CD4-positive, CD25-positive, alpha-beta regulatory T cell (primary cell): Measurements from ENCODE around the gene SPACA7. TPM values are rescaled to one million over a fixed set of nuclear protein-coding genes. Genes with fewer than 3 reads are reported as not detected.

Experiments used
- ATAC-seq, 2 donors: fragments of 150-1000 bp; cut with Tn5 transposase; one replicate each; pipeline ENCODE4 v1.10.0; 2021; ENCODE audit warnings: low read depth in 2 of 2, moderate number of reproducible peaks in 2 of 2, moderate library complexity in 1 of 2
- DNase-seq, 3 donors: peaks; one replicate each; pipeline versions ENCODE4 v3.0.0 to v3.0.0-alpha.2; 2012 to 2022; ENCODE audit warnings: mixed read lengths in 1 of 3
- H3K27ac ChIP-seq: one replicate; pipeline ENCODE4 v1.7.0; 2013; ENCODE audit warnings: mild to moderate bottlenecking, low read length; ENCODE audit not compliant: insufficient read depth, poor library complexity, severe bottlenecking
- H3K27me3 ChIP-seq: one replicate; pipeline ENCODE4 v1.7.0; 2013; ENCODE audit warnings: low read length; ENCODE audit not compliant: control insufficient read depth, insufficient read depth
- H3K36me3 ChIP-seq: one replicate; pipeline ENCODE4 v1.7.0; 2013; ENCODE audit warnings: mild to moderate bottlenecking, low read length, moderate library complexity; ENCODE audit not compliant: control insufficient read depth, insufficient read depth
- H3K4me1 ChIP-seq: 2 replicates; pipeline ENCODE4 v1.7.0; 2013; ENCODE audit warnings: mild to moderate bottlenecking, low read length; ENCODE audit not compliant: insufficient read depth, control insufficient read depth, poor library complexity, severe bottlenecking
- H3K4me3 ChIP-seq: one replicate; pipeline ENCODE4 v1.7.0; 2013; ENCODE audit warnings: low read depth, mild to moderate bottlenecking, low read length, moderate library complexity
- H3K9me3 ChIP-seq, 2 experiments: 1 replicate in 1 of 2; 2 replicates in 1 of 2; pipeline ENCODE4 v1.7.0; 2013; ENCODE audit warnings: low read length in 2 of 2, mild to moderate bottlenecking in 1 of 2, moderate library complexity in 1 of 2; ENCODE audit not compliant: control insufficient read depth in 2 of 2
- H3K27ac Mint-ChIP-seq, 3 donors: one replicate each; pipeline ENCODE4 v1.8.0; 2020 to 2022; ENCODE audit warnings: mild to moderate bottlenecking in 3 of 3, mixed read lengths in 3 of 3, moderate library complexity in 2 of 3
- H3K27me3 Mint-ChIP-seq: one replicate; pipeline ENCODE4 v1.8.0; 2022; ENCODE audit warnings: mild to moderate bottlenecking, mixed read lengths
- H3K36me3 Mint-ChIP-seq: one replicate; pipeline ENCODE4 v1.8.0; 2020; ENCODE audit warnings: mixed read lengths
- H3K4me1 Mint-ChIP-seq, 4 donors: one replicate each; pipeline ENCODE4 v1.8.0; 2020 to 2022; ENCODE audit warnings: mixed read lengths in 4 of 4, mild to moderate bottlenecking in 1 of 4
- H3K4me3 Mint-ChIP-seq, 4 donors: one replicate each; pipeline ENCODE4 v1.8.0; 2020 to 2022; ENCODE audit warnings: mild to moderate bottlenecking in 4 of 4, mixed read lengths in 4 of 4, moderate library complexity in 3 of 4
- H3K9me3 Mint-ChIP-seq, 7 donors: one replicate each; pipeline ENCODE4 v1.8.0; 2020 to 2022; ENCODE audit warnings: mixed read lengths in 7 of 7, mild to moderate bottlenecking in 3 of 7, moderate library complexity in 2 of 7
- polyA plus RNA-seq, 4 donors: library from polyadenylated mRNA; unstranded; fragments of 300-500 nt; fragmentation: Illumina TruSeq; gene quantifications; one replicate each; pipeline ENCODE4 v1.2.3, GENCODE V29; 2021
- total RNA-seq: library from RNA; stranded (reverse); gene quantifications from one replicate; pipeline ENCODE4 v1.2.3, GENCODE V29; 2022

The SPACA7 gene
- total and polyA plus RNA-seq, 5 donors from 2014 or later: not detected

DNA sequence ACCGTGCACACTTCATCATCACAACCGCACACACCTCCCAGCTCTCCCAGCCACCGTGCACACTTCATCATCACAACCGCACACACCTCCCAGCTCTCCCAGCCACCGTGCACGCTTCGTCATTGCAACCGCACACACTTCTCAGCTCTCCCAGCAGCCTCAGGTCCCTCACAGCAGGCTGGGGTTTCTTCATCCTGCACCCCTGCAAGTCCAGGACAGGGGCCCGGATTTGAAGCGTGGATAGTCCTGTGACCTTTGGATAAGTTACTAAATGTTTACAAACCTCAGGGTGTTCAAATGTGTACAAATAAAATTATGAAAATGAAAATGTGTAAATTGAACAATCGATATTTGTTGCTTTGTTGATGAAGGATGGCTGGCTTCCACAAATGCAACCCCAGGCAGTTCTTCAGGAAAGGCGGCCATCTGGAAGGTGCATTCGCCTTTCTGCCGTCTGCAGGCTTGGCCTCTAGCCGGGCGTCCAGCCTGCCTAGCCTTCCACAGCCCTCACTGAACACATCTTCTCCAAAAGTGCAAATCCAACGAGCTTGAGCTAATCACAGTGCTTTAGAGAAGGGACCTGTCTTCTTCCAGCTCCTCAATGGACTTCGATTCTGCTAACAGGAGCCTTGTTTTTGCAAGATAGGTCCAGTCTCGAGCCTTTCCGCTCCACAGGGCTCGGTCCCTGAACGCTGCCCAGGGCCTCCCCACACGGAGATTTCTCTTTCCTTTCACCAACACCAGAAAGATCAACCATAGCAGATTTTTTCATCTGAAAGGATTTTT, 74.2 kb downstream of the SPACA7 start:
- Histone ChIP-seq H3K27ac (no peak overlapping the region), H3K36me3 (no peaks in the 10 kb centered on the region), H3K27me3 (no peaks in the 10 kb centered on the region), H3K4me1 (no peaks in the 10 kb centered on the region), H3K4me3 (no peak overlapping the region), H3K9me3 (no peaks in the 10 kb centered on the region)
- no peak for DNase-seq
- ATAC-seq: no peak
- Mint-ChIP-seq H3K27me3 (no peaks in the 10 kb centered on the region), H3K9me3 (peaks cover 0 to 2% (median 0%) of the 10 kb centered on the region in 7 donors), H3K4me1 (no peaks in the 10 kb centered on the region), H3K4me3 (no peak overlapping the region), H3K36me3 (no peaks in the 10 kb centered on the region), H3K27ac (no peak overlapping the region)

DNA sequence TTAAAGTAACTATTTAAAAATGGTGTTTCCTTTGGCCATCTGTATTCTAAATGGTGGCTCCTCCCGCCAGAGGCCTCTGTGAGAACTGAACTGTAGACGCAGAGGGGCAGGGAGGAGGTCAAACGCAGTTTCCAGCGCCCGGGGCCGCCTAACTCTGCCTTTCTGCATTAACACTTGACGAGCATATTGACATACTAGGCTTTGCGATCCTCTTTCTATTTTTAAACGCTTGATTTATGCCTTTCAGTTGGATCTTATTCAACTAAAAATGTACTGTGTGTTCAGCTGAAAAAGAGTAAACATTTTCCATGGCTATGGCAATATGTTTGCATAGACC, 74.7 kb downstream of the SPACA7 start:
- ATAC-seq (no peak), DNase-seq (no peak)
- no peaks in the 10 kb centered on the region for H3K27me3 ChIP-seq
- no peaks in the 10 kb centered on the region for H3K4me1 Mint-ChIP-seq
- H3K27ac ChIP-seq: no peak overlapping the region
- no peak overlapping the region for H3K4me3 Mint-ChIP-seq
- no peak overlapping the region for H3K27ac Mint-ChIP-seq
- no peaks in the 10 kb centered on the region for H3K4me1 ChIP-seq
- peaks cover 0 to 2% (median 0%) of the 10 kb centered on the region in 7 donors for H3K9me3 Mint-ChIP-seq
- H3K9me3 ChIP-seq: no peaks in the 10 kb centered on the region
- no peaks in the 10 kb centered on the region for H3K36me3 Mint-ChIP-seq
- H3K4me3 ChIP-seq: no peak overlapping the region
- no peaks in the 10 kb centered on the region for H3K36me3 ChIP-seq
- no peaks in the 10 kb centered on the region for H3K27me3 Mint-ChIP-seq

DNA sequence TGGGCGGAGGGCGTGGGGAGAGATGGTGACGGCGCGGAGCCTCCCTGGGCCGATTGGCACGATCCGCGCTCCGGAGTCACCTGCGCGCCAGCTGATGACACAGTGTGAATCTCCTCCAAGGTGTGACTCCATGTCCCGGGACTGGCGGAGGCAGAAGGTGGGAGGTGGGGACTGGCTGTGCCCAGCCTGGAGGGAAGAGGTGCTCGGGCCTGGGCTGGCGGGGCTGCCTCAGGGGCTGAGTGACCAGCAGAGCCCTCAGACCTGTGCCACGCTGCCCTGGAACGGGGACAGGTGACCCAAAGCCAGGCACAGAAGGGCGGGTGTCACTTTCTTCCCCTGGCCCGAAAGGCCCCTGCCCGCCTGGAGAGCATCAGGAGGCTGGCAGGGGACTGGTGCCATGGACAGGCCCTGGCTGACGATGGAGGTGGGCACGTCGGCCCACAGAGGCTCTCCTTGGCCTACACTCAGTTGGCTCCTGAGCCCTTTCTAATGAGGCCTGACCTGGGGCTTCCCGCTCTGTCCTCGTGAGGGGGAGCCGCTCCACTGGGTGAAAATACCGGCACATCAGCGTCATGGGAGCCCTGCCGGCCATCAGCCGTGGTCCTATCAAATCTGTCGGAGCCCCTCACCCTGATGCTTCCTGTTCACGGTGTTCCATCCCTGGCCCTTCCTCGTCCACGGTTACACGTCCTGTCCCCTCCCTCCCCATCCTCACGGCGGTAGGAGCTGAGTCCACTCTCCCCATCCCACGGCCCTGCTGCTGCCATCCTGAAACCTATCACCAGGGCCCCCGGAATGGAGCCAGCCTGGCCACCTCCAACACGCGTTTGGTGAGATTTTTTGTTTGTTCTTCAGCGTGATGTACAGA, 75.6 kb downstream of the SPACA7 start:
- H3K36me3 Mint-ChIP-seq: no peaks in the 10 kb centered on the region
- no peaks in the 10 kb centered on the region for H3K27me3 Mint-ChIP-seq
- H3K9me3 Mint-ChIP-seq: peaks cover 0 to 4% (median 0%) of the 10 kb centered on the region in 7 donors
- Histone ChIP-seq H3K27me3 (no peaks in the 10 kb centered on the region), H3K4me3 (no peak overlapping the region), H3K9me3 (no peaks in the 10 kb centered on the region), H3K4me1 (no peaks in the 10 kb centered on the region), H3K36me3 (no peaks in the 10 kb centered on the region), H3K27ac (no peak overlapping the region)
- no peak overlapping the region for H3K27ac Mint-ChIP-seq
- DNase-seq (no peak), ATAC-seq (no peak)
- H3K4me3 Mint-ChIP-seq: no peak overlapping the region
- H3K4me1 Mint-ChIP-seq: no peaks in the 10 kb centered on the region

DNA sequence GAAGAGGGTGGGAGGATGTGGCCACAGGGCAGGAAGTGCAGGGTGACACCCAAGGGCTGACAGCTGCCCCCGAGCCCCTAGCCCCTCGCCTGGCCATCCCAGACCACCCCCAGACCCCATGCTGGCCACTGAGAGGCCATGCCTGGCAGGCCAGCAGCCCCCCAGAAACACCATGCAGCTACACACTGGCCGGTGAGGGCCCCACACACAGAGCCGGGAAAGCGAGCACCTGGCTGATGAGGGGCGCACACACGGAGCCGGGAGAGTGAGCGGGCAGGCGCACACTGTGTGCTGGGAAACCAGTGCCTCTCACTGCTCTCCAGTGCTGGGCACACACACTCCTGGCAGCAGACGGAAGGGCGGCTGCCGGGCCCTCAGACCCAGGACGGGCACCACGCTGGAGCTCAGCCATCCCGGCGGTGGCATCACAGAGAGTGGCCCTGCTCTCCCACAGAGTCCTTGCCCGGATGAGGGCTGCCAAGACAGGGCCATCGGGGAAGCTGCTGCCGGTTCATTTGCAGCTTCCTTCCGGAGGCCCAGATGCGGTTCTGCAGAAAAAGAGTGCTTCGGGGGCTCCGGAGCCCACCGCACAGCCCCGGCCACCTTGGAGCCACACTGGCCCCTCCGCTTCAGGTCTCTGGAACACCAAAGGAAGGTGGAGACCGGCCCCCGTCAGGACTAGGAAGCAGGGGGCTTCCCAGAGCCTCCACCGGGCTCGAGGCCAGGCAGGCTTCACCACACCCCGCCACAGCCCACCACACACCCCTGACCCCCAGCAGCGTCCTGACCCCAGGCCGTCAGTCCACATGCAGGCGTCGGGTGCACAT, 76.4 kb downstream of the SPACA7 start:
- Histone ChIP-seq H3K27ac (no peak overlapping the region), H3K9me3 (no peaks in the 10 kb centered on the region), H3K4me3 (no peak overlapping the region), H3K36me3 (no peaks in the 10 kb centered on the region), H3K4me1 (no peaks in the 10 kb centered on the region), H3K27me3 (no peaks in the 10 kb centered on the region)
- Mint-ChIP-seq H3K9me3 (peaks cover 0 to 4% (median 0%) of the 10 kb centered on the region in 7 donors), H3K36me3 (no peaks in the 10 kb centered on the region), H3K27ac (no peak overlapping the region), H3K4me1 (no peaks in the 10 kb centered on the region), H3K4me3 (no peak overlapping the region), H3K27me3 (no peaks in the 10 kb centered on the region)
- ATAC-seq (no peak), DNase-seq (no peak)

DNA sequence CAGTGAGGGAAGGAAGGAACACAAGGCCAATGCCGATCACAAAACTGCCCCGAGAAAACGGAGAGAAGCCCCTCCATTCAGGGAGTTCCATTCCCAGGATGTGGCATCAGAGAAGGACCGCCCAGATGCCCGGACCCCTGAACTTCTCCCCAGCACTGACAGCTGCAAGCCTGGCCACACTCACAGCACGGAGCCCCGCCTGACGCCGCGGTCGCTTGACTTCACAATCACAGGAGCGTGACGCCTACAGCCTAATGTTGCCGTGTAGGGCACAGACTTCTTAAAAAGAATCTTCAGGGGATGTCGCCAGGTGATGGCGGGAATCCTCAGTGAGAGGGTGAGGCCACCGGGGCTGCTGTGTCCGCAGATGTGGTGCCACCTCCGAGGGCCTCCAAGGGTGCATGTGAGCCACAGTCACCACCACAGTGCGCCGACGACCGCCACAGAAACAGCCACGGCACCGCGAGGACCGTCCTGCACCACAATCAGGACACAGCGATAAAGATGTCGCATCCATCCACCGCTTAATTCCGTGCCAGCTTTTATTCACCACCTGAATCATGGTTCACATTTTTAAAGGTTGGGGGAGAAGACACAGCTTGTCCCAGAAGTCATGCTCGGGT, 77.2 kb downstream of the SPACA7 start:
- no peaks in the 10 kb centered on the region for H3K4me1 Mint-ChIP-seq
- H3K27ac ChIP-seq: no peak overlapping the region
- H3K9me3 ChIP-seq: no peaks in the 10 kb centered on the region
- no peak for DNase-seq
- H3K27me3 ChIP-seq: no peaks in the 10 kb centered on the region
- no peaks in the 10 kb centered on the region for H3K36me3 ChIP-seq
- no peaks in the 10 kb centered on the region for H3K36me3 Mint-ChIP-seq
- no peak overlapping the region for H3K4me3 Mint-ChIP-seq
- no peaks in the 10 kb centered on the region for H3K27me3 Mint-ChIP-seq
- ATAC-seq: no peak
- no peaks in the 10 kb centered on the region for H3K4me1 ChIP-seq
- H3K9me3 Mint-ChIP-seq: peaks cover 0 to 4% (median 0%) of the 10 kb centered on the region in 7 donors
- no peak overlapping the region for H3K27ac Mint-ChIP-seq
- H3K4me3 ChIP-seq: no peak overlapping the region

DNA sequence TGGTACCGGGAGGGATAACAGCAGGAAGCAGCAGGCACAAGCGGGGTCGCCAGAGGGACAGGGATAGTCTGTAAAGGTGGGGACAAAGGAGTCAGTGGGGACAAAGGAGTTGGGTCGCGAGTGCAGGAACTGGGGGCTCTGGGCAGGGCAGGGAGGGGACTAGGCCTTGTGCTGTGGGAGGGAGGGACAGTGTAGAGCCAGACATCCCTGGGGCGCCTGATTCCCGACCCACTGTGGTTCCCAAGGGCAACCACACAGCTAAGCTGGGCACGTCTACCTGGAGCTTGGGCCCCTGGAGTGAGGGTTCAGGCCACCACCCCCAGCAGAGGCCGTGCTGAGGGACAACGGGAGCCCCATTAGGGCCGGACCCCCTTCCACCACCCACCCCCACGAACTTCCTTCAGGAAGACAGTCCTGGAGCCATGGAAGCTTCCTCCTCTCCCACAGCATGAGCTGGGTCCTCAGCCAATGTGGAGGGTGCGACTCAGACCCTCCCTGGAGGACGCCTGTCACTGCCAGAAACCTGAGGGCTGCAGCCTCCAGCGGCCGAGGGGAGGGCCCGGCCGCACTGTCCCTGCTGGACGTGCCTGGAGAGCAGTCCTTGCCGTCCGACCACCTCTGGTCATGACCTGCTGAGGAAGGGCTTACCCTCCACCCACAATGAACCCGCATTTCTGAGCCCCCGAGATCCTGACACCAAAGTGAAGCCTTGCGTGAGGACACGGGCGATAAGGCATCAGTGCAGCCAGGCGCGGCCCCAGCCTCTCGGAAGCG, 77.9 kb downstream of the SPACA7 start:
- Mint-ChIP-seq H3K36me3 (no peaks in the 10 kb centered on the region), H3K4me1 (no peaks in the 10 kb centered on the region), H3K27me3 (no peaks in the 10 kb centered on the region), H3K4me3 (no peak overlapping the region), H3K27ac (no peak overlapping the region), H3K9me3 (peaks cover 0 to 4% (median 3%) of the 10 kb centered on the region in 7 donors)
- H3K4me3 ChIP-seq: no peak overlapping the region
- DNase-seq (no peak), ATAC-seq (no peak)
- H3K27ac ChIP-seq: no peak overlapping the region
- no peaks in the 10 kb centered on the region for H3K36me3 ChIP-seq
- H3K27me3 ChIP-seq: no peaks in the 10 kb centered on the region
- no peaks in the 10 kb centered on the region for H3K9me3 ChIP-seq
- H3K4me1 ChIP-seq: no peaks in the 10 kb centered on the region
